HG02588 (cell line): Measurements from ENCODE around the gene PCDHGB3.
"Not testable (repeated sequence)": the region's sequence is repeated elsewhere in the genome, so short reads cannot be mapped to it uniquely, and the experiment has no call there.

Experiments used
- ATAC-seq: cut with Tn5 transposase; IDR thresholded peaks from one replicate; pipeline ENCODE4 v1.9.1; 2021; ENCODE audit warnings: mild to moderate bottlenecking, moderate library complexity; ENCODE audit not compliant: unreplicated experiment

PCDHGB3 gene

DNA sequence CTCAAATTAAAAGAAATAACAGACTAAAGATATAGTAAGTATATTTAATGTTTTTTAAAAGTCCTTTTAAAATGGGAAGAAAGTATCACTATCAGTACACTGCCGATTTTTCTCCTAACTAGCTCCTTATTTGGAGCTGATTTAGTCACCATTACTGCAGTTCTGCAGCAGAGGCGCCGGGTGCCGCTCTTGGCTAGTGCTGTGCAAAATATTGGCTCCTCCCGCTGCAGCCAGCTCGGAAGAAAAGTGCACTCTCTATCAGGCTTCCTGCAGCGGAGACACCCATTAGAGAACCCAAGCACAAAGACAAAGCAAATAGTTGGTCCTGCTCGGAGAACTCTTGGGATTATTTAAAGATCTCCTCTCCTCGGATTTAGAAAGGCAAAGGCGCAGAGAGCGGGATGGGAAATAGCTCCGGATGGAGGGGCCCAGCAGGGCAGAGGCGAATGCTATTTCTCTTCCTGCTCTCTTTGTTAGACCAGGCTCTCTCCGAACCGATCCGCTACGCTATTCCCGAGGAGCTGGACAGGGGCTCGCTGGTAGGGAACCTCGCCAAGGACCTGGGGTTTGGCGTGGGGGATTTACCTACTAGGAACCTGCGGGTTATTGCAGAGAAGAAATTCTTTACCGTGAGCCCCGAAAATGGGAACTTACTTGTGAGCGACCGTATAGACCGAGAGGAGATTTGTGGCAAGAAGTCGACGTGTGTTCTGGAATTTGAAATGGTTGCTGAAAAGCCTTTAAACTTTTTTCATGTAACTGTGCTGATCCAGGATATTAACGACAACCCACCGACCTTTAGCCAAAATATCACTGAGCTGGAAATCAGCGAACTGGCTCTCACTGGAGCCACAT lies at the start of gene PCDHGB3:
Gene PCDHGB3, plus strand, starts transcription at position 249 of the 855 bp plus-strand sequence. Its CDS starts 153 bp downstream, at position 402.
- peak; percentile 97 for ATAC-seq

DNA sequence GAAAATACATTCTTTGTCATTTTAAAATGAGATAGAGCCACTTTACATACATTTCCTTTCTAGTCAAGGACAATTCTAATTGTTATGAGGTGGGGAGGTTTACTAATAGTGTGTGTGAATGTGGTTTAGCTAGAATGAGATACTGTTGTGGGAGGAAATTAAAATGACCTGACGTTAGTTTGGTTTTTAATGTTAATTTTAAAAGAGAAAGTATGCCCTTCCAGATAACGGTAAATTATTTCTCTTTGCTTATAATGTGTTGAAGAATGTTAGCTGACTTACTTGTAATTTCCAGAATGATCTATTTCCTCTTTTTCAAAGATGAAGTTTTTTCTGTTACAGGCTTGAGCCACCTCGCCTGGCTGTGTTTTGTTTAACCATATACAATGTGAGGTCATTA lies 47.8 kb upstream of the PCDHGB3 start:
- ATAC-seq: no peak

DNA sequence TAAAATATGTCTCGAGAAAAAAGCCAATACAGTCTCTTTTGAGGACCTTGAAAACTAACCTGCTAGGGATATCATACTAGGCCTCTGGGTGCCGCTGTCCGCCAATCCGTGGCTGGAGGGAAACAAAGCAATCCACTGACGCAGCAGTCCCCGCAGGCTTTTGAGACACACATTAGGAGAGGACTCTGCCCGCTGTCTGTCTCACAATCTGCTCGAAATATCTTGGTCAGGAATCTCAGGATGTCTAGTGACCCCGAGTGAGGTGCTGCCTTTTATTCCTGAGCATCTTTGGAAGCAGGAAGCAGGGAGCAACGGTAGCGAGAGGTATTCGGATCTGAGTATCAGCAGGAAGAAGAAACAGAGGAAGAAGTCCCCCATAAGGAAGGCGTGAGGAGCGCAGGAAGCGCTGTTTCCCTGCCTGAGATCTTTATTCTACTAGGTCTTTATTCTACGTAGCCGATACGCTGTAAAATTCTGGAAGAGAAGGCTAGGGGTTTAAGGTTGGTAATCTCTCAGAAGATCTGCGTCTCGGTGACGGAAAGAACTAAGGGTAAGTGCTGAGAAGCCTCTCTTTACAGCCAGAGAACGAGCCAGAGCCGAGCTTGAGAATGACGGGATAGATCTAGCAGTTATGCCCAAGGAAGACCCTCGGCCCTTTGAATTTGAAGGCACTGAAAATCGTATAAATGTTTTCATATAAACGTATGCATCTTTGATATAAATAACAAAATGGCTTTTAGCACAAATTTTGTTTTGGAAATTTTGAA lies 43.8 kb upstream of the PCDHGB3 start:
- peak; percentile 86 for ATAC-seq

DNA sequence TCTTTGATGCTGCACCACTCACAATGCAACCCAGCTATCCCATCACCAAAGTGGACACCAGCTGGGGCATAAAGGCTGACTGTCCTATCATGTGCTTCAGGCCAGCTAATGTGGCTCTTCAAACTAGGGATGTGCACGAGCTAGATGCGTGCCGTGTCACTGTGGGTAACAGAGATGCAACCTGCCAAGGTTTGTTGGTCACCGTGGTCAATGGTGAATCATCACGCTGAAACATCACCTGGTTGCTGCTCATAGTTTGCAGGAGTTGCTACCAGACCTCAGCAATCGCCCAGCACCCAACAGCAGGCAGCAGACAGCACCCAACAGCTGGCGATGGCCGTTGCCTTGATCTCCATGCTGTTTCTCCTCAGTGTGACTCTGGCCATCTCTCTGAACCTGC lies 41.8 kb upstream of the PCDHGB3 start:
- ATAC-seq: no peak

DNA sequence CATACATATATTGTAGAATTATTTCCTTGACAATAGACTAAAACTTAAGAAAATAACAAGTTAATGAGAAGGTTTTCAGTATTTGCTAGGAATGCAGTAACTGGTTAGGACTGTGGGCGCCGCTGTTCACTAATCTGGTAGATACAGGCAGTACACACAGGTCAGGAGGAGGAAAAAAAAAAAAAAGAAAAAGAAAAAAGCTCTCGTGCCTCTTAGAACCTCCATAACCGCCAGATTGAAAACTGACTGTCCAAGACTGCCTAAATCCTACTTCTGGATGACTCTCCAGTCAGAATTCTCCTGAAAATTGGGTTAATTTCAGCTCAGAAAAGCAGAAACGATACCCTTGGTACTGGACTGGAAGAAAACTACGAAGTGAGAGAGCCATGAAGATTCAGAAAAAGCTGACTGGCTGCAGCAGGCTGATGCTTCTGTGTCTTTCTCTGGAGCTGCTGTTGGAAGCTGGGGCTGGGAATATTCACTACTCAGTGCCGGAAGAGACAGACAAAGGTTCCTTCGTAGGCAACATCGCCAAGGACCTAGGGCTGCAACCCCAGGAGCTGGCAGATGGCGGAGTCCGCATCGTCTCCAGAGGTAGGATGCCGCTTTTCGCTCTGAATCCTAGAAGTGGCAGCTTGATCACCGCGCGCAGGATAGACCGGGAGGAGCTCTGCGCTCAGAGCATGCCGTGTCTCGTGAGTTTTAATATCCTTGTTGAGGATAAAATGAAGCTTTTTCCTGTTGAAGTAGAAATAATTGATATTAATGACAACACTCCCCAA lies 39.6 kb upstream of the PCDHGB3 start, which contains the start of gene PCDHGA1:
Gene PCDHGA1, plus strand, starts transcription at position 216 of the 782 bp plus-strand sequence.
- ATAC-seq: no peak

DNA sequence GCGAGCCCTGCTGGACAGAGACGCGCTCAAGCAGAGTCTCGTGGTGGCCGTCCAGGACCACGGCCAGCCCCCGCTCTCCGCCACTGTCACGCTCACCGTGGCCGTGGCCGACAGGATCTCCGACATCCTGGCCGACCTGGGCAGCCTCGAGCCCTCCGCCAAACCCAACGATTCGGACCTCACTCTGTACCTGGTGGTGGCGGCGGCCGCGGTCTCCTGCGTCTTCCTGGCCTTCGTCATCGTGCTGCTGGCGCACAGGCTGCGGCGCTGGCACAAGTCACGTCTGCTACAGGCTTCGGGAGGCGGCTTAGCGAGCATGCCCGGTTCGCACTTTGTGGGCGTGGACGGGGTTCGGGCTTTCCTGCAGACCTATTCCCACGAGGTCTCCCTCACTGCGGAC lies 37.5 kb upstream of the PCDHGB3 start:
- ATAC-seq: not testable (repeated sequence)

DNA sequence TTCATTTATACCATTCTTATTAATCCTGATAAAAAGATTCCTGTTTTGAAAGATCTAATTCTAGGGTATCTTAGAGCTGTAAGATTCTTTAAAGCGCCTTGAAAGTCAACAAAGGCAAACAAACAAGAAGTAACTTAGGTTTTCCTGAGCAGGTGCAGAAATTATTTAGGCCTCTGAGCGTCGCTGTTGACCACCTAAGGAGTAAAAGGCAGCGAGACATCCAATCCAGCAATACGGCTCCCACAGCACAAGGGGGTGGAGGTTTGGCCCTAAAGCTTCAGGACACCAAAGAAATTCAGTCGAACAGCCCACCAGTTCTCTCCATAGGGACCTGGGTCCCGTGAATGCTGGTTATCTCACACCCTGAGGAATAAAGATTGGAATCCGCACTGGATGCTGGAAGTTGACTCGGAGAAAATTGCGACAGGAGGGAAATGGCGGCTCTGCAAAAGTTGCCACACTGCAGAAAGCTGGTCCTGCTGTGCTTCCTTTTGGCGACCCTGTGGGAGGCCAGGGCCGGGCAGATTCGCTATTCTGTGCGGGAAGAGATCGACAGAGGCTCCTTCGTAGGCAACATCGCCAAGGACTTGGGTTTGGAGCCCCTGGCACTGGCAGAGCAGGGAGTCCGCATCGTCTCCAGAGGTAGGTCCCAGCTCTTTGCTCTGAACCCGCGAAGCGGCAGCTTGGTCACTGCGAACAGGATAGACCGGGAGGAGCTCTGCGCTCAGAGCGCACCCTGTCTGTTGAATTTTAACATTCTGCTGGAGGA lies 31.3 kb upstream of the PCDHGB3 start, which contains the start of gene PCDHGA2:
Gene PCDHGA2, plus strand, starts transcription at position 223 of the 769 bp plus-strand sequence.
- no peak for ATAC-seq

DNA sequence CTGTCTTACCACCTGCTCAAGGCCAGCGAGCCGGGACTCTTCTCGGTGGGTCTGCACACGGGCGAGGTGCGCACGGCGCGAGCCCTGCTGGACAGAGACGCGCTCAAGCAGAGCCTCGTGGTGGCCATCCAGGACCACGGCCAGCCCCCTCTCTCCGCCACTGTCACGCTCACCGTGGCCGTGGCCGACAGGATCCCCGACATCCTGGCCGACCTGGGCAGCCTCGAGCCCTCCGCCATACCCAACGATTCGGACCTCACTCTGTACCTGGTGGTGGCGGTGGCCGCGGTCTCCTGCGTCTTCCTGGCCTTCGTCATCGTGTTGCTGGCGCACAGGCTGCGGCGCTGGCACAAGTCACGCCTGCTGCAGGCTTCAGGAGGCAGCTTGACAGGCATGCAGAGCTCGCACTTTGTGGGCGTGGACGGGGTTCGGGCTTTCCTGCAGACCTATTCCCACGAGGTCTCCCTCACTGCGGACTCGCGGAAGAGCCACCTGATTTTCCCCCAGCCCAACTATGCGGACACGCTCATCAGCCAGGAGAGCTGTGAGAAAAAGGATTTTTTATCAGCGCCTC lies 29.2 kb upstream of the PCDHGB3 start:
- ATAC-seq: not testable (repeated sequence)

DNA sequence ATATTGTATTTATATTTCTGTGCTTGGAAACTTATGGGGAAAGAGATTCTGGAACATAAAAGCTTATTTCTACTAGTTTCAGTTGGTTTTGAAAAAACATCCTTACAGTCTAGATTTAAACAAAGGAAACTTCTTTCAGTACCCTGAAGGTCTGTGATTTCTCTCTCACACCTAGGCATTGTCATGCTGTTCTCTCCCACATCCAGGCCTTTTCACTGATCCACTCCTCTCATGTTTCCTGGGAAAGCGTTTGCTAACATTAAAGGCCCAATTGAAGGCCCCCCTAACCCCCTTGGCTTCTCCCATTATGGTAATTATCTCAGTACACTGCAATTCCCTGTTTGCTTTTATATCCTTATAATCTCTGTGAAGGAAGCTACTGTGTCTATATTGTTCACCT lies 27.3 kb upstream of the PCDHGB3 start:
- ATAC-seq: no peak

DNA sequence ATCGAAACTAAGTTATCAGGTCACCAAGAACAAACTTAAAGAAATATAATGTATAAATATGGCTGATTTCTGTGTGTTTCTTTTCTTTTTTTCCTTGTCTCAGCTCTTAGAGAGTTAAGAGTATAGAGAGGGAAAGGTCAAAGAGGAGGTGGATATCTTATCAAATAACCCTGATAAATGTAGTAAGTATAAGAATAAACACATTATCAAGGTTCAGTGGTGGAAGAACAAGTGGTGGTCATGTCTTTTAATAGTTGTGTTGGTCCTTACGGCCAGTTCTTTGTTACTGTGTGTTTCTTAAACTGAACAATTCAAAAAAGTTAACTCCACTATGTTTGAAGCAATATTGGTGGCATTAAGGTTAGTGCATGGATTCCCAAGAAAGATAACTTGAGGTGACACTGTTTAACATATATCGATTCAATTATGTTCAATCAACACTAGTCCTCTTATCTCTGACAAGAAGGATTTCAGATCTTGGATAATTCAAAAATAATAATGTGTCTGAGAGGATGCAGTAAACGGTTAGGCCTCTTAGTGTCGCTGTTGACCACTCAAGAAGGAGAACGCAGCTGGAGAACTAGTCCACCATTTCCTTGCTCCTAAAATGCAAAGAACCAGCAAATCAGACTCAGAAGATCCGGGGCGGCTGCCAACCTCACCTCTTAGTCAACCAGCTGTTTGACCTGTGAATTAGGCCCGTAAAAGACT lies 26.6 kb upstream of the PCDHGB3 start, which contains the start of gene PCDHGA3:
Gene PCDHGA3, plus strand, starts transcription at position 588 of the 711 bp plus-strand sequence. CDS start 205 bp downstream, outside the sequence.
- no peak for ATAC-seq

DNA sequence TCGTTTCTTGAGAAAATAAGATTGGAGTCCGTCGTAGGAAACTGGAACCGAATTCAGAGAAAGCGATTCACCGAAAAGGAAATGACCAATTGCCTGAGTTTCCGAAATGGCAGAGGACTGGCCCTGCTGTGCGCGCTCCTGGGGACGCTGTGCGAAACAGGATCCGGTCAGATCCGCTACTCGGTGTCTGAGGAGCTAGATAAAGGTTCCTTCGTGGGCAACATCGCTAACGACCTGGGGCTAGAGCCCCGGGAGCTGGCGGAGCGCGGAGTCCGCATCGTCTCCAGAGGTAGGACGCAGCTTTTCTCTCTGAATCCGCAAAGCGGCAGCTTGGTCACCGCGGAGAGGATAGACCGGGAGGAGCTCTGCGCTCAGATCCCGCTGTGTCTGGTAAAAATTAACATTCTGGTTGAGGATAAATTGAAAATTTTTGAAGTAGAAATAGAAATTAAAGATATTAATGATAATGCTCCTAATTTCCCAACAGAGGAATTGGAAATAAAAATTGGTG lies 26.0 kb upstream of the PCDHGB3 start:
- ATAC-seq: no peak

DNA sequence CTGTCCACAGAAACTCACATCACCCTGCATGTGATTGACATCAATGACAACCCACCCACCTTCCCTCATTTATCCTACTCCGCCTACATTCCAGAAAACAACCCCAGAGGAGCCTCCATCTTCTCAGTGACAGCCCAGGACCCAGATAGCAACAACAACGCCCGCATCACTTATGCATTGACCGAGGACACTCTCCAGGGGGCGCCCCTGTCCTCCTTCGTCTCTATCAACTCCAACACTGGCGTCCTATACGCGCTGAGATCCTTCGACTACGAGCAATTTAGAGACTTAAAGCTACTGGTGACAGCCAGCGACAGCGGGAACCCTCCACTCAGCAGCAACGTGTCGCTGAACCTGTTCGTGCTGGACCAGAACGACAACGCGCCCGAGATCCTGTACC lies 24.7 kb upstream of the PCDHGB3 start:
- ATAC-seq: no peak

DNA sequence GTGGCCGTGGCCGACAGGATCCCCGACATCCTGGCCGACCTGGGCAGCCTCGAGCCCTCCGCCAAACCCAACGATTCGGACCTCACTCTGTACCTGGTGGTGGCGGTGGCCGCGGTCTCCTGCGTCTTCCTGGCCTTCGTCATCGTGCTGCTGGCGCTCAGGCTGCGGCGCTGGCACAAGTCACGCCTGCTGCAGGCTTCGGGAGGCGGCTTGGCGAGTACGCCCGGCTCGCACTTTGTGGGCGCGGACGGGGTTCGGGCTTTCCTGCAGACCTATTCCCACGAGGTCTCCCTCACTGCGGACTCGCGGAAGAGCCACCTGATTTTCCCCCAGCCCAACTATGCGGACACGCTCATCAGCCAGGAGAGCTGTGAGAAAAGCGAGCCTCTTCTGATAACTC lies 24.0 kb upstream of the PCDHGB3 start:
- not testable (repeated sequence) for ATAC-seq

DNA sequence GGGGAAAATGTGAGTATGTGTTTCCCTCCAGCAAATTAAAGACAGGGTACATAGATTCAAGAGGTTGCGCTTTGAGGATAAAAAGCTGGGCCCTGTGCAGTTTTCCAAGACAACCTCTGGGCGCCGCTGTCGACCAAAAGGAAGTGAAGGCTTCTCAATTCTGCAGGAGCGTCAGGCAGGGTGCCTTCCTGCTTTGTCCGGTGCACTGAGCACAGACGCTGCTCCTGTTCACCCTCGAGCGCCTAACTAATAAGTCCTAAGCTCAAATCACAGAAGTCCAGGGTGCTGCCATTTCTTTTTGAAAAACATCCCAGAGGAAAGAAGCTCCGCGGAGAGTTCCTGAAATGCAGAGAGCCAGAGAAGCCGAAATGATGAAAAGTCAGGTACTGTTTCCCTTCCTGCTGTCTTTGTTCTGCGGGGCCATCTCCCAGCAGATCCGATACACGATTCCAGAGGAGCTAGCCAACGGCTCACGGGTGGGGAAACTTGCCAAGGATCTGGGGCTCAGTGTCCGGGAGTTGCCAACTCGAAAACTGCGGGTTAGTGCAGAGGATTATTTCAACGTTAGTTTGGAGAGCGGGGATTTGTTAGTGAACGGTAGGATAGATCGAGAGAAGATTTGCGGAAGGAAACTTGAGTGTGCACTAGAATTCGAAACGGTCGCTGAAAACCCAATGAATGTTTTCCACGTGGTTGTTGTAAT lies 20.0 kb upstream of the PCDHGB3 start, which contains the start of gene PCDHGB1:
Gene PCDHGB1, plus strand, starts transcription at position 183 of the 703 bp plus-strand sequence. Its CDS starts 162 bp downstream, at position 345.
- ATAC-seq: no peak

DNA sequence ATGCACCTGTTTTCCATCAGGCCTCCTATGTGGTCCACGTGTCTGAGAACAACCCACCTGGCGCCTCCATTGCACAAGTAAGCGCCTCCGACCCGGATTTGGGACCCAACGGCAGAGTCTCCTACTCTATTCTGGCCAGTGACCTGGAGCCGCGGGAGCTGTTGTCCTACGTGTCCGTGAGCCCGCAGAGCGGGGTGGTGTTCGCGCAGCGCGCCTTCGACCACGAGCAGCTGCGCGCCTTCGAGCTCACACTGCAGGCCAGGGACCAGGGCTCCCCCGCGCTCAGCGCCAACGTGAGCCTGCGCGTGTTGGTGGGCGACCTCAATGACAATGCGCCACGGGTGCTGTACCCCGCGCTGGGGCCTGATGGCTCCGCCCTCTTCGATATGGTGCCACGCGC lies 18.5 kb upstream of the PCDHGB3 start:
- no peak for ATAC-seq

DNA sequence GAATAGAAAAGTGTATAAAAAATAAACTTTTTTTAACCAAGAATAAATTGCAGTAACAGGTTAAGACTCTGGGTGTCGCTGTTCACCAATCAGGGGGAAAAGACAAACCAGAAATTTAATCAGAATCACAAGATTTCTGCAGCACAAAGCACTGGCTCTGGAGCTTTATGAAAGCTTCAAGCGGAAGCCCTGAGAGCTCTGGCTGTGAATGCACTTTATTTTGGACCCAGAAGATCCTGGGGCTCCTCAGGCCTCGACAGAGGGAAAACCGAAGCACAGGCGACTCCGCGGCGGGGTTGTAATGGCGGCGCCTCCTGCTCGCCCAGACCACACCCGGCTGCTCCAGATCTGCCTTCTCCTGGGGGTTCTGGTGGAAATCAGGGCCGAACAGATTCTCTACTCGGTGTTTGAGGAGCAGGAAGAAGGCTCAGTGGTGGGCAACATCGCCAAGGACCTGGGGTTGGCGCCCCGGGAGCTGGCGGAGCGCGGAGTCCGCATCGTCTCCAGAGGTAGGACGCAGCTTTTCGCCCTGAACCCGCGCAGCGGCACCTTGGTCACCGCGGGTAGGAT lies 15.1 kb upstream of the PCDHGB3 start, which contains the start of gene PCDHGA4:
Gene PCDHGA4, plus strand, starts transcription at position 122 of the 570 bp plus-strand sequence. Its CDS starts 87 bp downstream, at position 209.
- no peak for ATAC-seq

DNA sequence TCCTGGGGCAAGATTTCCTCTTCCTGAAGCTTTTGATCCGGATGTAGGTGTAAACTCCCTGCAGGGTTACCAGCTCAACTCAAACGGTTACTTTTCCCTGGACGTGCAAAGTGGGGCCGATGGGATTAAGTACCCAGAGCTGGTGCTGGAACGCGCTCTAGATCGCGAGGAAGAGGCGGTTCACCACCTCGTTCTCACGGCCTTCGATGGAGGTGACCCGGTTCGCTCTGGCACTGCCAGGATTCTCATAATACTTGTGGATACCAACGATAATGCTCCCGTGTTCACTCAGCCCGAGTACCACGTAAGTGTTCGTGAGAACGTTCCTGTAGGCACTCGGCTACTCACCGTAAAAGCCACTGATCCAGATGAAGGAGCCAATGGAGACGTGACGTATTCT lies 14.4 kb upstream of the PCDHGB3 start:
- no peak for ATAC-seq

DNA sequence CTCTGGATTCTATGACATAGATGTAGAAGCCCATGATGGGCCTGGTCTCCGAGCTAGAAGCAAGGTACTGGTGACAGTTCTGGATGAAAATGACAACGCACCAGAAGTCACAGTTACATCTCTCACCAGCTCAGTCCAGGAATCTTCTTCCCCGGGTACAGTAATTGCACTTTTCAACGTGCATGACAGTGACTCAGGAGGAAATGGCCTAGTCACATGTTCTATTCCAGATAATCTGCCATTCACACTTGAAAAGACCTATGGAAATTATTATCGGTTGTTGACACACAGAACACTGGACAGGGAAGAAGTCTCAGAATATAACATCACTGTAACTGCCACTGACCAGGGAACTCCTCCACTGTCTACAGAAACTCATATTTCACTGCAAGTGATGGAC lies 13.9 kb upstream of the PCDHGB3 start:
- no peak for ATAC-seq
